Adrenal gland (tissue), 5 donors: Measurements from ENCODE around the gene MYO1E.

ENCODE experiments used
- CTCF ChIP-seq, 6 experiments: fragments of 450-650 bp in 4 of 6; fragments of 200-600 bp in 2 of 6; sonication (generic) in 1 of 6; IDR thresholded peaks; 1 replicate in 5 of 6; 2 replicates in 1 of 6; pipeline versions ENCODE4 v1.5.1 to v1.8.0; 2016 to 2021; ENCODE audit warnings: antibody characterized with exemption in 6 of 6, mild to moderate bottlenecking in 2 of 6, moderate library complexity in 1 of 6
- POLR2A ChIP-seq, 2 donors: fragments of 450-650 bp; IDR thresholded peaks; one replicate each; pipeline ENCODE4 v1.6.1; 2017; ENCODE audit warnings: antibody characterized with exemption in 2 of 2, mild to moderate bottlenecking in 2 of 2, moderate library complexity in 1 of 2
- donor health status: DM: no; HTN: no; CAD: no.

DNA sequence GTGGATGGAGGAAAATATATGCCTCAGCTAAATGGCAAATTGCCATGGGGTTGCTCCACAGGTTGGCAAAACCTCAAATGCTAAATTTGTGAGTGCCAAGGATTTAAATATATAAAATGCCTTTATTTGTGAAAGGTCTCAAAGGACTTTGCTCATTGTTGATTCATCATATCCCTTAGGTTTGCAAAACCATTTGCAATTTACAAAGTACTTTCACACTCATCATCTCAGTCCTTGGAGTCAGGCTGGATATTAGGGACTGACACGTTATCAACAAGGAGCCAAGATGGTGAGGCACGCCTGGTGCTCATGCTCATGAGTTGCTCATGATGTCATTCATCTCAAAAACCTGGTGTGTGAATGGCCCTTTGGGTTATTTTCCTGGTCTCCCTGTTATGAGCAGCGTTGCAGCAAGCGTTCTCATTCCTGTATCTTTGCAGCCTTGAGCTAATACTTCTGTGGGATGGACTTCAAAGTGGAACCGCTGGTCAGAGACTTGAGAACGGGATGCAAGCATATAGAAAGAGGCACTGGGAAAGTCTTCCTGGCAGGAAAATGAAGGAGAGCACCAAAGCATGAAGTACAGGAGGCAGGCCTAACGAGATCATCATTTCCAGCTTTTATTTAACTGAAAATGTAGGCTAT is 66.0 kb downstream of the MYO1E start:
- TF ChIP-seq CTCF (IDR thresholded peaks at IDR 0.05): no peak
- TF ChIP-seq POLR2A (IDR thresholded peaks at IDR 0.05): no peak
